IPS-NIHi7 (cell line): ENCODE data around the gene RNGTT.

Experiments used
- DNase-seq: peaks from one replicate; pipeline ENCODE4 v3.0.0; 2012; ENCODE audit warnings: mixed read lengths; ENCODE audit errors: extremely low spot score

RNGTT gene

DNA sequence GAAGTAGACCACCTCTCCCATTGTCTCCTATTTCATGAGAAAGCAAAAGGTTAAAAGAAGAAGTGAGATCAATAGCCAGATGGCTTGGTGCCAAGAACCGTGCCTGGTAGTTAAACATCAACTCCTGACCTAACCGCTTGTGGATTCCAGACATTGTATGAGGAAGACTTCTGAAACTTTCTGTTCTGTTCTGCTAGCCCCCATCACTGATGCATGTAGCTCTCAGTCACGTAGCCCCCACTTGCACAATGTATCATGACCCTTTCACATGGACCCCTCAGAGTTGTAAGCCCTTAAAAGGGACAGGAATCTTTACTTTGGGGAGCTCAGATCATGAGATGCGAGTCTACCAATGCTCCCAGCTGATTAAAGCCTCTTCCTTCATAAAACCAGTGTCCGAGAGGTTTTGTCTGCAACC, 301.2 kb downstream of the RNGTT start:
- DNase-seq, result no peak

DNA sequence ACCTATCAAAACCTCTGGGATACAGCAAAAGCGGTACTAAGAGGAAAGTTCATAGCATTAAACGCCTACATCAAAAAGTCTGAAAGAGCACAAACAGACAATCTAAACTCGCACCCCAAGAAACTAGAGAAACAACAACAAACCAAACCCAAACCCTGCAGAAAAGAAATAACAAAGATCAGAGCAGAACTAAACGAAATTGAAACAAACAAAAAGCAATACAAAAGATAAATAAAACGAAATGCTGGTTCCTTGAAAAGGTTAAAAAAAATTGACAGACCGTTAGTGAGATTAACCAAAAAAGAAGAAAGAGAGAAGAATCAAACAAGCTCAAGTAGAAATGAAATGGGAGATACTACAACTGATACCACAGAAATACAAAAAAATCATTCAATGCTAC, 302.3 kb downstream of the RNGTT start:
- no peak for DNase-seq

DNA sequence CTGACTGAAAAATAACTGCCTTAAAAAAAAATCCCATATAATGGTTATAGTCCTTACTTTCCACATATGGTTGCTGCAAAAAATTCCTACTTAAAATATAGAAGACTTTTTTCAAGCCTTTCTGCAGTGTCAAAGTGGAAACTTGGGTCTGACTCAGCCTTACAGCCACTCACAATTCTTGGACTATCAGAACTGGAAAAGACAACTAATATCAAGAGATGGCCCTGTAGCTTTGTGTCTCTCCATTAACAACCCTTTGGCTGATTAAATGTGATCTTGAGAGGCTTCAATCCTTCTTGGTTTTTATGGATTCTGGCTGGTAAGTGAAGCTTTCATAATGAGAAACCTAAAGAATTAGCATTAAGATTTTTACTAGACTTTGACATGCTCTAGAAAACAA, 307.8 kb downstream of the RNGTT start:
- DNase-seq, result no peak

DNA sequence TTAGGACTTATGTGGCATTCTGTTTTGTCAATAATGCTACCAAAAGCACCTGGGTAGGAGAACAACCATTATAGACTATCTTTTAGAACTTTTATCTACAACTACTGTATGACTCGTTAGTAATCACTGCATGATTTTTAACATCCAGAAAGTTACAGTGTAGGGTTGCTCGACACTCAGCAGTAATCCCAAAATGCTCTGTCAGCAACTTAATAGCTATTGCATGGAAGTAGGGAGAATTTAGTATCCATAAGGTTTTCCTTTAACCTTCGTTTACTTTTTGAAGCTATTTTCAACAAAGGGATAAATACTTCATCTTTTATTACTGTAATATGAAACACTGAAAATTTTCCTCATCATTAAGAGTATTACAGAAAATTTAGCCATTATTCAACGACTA, 309.5 kb downstream of the RNGTT start:
- DNase-seq, result no peak

DNA sequence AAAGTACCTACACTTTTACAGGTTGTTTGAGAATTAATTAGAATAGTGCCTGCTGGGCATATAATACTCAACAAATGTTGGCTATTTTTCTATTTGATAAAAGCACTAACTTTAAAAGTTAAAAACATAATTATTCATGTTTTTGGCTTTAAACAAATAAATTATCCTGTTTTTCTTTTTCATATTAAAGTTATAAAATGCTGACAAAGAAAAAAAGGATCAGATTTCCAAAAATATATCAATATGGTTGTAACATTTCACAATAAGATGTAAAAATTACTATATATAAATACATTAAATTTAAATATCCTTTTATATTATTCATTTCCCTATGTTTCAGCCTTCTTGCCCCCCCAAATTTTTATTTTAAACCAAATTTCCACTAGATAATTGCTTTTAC, 312.0 kb downstream of the RNGTT start:
- DNase-seq, result no peak

DNA sequence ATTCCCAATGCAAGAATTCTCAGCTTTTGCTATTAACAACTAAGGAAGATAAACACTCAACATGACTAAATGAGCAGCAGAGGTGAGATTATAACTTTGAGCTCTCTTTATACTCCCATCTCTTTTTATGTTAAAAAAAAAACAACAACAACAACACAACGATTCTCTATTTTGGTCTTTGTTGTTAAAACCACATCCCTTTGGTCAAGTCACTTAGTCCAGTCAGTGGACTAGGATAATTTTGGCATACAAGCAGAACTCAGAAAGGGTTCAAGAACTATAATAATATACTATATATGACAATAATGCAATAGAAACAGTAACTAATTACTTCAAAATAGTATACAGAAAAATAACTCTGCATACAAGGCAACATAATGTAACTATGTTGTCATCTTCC, 312.4 kb downstream of the RNGTT start:
- no peak for DNase-seq

DNA sequence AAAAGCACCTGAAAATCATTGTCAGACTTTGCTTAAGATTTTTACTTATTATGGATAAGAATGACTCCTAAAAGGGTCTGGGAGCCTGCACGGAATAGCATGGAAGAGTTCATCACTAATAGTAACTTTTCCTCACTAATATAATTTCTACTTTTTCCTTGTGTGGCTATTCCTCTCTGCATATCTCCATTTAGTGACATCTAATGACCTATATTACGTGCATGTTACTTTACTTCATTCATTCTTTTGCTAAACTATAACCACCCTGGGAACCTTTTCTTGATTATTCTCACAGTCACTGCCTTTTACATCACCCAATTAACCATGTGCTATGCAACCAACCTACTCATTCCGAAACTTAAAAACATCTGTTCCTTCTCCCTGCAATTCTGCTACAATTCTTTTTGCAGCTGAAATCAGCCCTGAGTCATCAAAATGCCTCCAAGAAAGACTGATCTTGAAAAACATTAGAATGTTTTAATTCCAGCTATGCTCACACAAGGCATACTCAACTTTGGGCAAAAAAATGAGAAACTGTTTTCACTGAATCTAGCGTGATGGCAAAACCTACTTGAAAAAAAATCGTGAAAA, 313.3 kb downstream of the RNGTT start:
- no peak for DNase-seq

DNA sequence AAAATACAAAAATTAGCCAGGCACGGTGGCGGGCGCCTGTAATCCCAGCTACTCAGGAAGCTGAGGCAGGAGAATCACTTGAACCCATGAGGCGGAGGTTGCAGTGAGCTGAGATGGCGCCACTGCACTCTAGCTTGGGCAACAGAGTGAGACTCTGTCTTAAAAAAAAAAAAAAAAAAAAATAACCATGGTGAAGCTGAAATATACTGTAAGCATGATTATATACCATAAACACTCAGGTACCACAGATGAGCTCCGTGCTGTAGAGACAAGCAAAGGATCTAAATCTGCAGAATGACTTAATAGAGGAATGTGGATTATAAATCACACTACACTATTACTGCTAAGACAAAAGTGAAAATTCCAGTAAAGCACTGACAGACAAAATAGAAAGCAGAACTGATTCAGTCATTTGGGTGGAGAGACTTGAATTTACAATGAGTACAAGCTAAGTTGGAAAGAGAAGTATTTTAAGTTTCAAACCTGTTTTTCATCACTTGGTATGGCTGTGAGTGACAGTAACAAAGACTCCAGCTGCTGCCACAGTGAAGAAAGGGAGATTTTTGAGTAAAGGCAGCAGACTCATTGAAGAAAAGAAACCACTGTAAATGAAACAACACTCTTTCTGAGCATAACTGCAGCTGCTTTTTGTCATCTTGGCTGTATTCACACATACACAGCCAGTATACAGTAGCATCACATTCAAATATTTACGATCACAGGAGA, 322.1 kb downstream of the RNGTT start:
- DNase-seq, result no peak

DNA sequence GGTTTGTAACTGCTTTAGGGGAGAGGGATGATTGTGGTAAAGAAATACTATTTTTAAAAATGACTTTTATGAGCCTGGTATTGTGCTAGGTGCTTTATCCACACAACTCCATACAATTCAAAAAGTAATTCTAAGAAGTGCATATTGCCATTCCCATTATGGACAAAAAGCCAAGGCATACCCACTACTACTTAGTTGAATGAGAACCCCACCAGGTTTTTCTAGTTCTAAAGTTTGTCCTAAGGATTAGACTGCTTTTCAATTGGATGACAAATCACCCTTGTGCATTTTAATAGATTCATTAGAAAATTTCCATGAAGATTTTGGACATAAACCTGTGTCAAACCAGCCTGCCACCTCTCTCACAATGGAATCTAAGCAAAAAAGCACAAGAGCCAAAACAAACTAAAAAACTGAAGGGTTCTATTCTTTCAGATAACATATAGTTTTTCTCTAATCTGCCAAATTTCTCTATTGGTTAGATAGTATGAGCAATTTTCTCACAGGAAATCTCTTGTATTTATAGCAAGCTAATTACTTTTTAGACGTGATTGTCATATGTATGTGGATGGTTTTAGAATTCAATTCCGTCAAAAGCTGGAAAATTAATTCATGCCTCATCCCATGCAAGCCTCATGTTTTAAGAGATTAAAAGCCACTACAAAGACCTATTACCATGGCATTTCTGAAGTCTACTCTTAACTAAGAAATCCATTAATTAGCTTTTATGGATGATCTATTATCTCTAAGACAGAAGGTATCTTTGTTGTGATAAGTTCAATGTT, 325.5 kb downstream of the RNGTT start:
- no peak for DNase-seq

DNA sequence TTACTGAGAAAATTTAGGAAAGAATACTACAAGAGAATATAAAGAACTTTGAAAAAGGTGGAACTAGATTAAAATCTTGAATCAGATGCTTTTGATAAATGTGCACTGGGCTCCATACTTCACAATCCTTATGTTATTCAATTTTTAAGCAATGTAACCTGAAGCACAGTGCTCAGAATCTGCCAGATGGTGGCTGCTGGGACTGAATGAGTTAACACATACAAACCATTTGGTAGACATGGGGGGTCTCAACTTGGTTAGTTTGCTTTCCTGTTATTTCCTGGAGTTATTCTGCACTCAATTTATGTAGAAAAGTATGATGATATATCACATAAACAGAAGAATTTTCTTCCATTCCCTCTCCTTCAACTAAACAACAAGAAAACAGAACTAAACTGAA, 326.5 kb downstream of the RNGTT start:
- no peak for DNase-seq

DNA sequence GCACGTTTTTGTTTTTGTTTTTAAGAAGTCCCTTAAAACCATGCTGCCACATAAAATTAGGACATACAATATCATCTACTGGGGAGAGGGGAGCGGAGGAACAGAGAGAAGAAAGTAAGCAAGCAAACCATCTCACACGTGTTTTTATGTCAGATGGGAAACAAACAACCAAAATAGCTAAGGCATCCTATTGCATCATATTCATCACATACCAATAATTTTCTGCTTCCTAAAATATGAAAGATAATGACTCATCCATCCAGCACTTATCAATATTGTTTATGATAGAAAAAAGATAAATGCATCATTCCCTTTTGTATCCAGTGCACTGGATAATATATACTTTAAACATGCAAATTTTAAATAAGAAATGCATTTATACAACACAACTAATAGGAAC, 329.6 kb downstream of the RNGTT start:
- DNase-seq, result no peak

DNA sequence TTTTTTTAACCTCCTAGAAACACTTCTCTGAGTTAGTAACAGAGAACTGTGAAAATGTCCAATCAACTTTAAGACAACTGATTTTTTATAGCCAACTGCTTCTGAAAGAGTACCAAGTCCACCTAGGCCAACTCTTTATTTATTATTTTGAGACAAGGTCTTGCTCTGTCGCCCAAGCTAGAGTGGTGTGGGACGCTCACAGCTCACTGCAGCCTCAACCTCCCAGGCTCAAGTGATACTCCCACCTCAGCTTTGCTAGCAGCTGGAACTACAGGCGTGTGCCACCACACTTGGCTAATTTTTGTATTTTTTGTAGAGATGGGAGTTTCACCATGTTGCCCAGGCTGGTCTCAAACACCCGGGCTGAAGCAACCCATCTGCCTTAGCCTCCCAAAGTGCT, 331.6 kb downstream of the RNGTT start:
- DNase-seq, result no peak

DNA sequence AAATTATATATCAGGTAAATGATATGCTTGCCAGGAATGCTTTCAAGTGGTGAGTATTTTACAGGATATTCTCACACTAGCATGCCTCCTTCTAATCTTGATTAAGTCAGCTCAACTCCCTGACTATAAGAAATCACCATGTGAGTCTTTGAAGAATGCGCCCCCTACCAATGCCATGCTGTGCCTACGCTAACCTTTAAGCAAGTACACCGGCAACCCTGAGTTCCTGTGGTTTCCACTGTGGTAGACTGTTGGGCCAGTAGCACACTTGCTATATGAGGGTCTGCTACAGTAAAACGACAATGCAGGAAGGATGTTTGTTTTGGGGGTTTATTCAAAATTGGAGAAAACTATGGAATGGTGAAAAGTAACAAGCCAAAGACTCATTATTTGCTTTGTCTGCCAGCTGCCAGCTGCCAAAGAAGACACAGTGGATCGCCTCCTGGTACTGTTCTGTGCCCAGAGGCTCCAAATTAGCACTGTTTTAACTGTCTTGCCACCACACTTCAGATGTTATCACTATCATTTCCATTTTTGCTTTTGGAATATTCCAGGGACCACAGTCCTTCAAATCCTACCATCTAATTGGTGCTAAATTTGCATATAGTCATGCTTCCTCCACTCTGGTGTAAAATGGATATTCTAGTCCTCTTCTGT, 333.5 kb downstream of the RNGTT start:
- peak; percentile 56 for DNase-seq

DNA sequence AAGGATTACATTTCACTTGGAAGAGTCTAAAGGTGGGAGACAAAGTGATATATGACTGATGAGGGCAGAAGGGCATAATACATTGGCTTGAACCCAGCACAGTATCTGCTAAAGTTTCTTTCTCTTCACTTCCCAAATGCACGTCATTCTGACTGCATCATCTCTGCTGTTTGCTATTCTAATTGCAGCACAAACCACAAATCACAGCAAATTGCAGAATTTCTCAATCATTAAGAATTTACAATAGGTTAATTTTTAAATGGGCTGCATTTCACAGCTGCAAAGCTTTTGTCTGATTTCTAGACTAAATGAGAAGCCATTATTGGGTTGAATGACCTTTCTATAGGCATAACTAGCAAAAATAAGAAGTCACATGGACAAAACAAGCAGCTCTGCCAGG, 337.0 kb downstream of the RNGTT start:
- no peak for DNase-seq

DNA sequence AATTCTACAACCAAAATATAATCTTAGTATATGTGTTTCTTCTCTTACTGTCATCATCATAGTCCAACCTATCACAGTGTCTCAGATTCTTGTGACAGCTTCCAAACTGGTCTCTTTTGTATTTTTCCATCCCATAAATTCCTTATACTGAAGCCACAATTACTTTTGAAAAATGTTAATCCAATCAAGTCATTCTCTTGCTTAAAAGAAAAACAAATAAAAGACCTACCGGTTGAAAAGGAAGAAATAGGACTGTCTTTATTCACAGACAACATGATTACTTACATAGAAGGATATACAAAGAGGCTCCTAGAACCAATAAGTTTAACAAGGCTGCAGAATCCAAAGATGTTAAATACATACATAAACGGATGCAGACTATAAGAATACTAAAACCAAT, 339.9 kb downstream of the RNGTT start:
- DNase-seq, result no peak

DNA sequence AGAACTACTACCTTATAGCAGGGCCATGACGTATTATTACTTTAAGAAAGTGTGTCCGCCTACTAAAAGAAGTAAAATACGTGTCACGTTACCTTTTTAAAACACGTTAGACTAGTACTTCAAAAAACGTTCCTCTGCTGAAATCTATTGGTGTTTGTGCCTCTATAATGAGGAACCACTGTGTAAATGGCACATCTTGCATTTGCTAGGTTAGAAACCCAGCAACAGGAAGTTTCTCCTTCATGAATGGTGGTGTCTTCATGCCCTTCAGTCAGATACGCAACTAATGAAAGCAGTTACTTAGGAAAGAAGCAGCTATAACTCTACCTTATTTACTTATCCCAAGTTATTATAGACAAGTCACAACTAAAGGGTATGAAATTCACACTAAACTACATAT, 343.5 kb downstream of the RNGTT start:
- no peak for DNase-seq

DNA sequence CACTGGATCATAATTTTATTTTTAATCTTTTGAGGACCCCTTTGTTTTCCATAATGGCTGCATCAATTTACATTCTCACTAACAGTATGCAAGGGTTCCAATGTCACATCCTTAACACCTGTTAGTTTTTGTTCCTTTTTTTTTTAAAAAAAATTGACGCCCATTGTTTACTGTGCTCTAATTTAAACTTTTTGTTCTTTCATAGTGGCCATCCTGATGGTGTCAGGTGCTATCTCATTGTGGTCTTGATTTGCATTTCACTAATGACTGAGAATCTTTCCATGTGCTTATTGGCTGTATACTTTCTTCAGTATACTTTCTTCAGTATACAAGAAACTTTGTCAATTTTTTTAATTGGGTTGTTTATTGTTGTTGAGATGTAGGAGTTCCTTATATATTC, 347.0 kb downstream of the RNGTT start:
- no peak for DNase-seq

DNA sequence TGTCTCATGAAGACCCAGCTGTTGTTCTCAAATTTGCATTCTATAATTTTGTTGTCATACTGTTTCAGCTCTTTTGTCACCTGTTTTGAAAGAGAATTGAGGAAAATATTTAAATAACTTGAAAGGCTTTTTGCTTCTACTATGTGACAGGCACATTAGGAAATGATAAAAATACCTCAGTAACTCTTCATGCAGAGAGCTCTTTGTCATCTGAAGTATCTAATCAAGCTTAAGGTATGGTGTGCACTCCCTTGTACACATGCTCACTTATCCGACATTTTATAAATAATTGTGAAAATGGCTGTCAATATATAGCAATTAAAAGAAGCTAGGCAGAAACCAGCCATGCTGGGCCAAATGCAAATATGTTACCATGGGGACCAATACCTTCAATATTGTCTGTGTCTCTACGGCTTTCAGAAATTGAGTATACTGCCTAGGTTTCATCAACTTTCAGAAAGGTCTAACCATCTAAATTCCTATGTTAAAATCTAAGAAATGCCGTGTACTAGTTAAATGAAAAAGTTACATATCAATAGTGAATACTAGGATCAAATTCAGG, 349.0 kb downstream of the RNGTT start:
- DNase-seq, result no peak

DNA sequence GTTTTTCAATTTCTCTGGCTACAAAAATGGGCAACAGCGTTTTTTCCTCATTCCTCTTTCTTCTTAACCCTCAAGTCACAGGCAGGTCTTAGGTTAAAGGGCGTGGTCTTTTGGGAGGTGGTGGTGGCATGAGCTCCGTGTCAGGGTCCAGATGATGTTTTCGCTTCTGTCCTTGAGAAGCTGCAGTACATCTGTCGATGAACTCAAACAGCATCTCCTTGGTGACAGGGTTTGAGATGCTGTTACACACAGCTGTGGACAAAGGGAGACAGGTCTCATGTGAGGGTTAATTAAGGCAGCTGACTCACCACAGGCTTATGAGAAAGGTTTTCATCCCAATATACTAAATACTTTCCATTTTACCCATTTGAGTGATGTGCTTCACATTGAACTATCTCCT, 350.8 kb downstream of the RNGTT start:
- DNase-seq, result no peak

DNA sequence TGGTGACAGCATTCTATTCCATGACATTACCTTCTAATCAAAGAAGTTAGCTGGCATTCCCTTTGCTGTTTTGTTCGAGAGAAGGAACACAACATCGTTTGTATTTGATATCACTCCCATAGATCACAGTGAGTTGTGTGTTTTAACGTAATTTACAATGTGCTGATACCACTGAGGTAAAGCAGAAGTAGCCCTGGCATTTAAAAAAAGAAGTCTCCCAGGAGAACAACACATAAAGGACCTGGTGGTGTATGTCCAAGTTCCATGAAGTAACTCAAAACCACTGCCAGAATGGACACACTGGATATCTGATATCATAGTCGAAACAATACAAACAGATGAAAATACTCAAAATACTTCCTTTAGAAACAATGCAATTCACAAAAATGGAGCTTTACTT, 351.7 kb downstream of the RNGTT start:
- DNase-seq, result no peak

DNA sequence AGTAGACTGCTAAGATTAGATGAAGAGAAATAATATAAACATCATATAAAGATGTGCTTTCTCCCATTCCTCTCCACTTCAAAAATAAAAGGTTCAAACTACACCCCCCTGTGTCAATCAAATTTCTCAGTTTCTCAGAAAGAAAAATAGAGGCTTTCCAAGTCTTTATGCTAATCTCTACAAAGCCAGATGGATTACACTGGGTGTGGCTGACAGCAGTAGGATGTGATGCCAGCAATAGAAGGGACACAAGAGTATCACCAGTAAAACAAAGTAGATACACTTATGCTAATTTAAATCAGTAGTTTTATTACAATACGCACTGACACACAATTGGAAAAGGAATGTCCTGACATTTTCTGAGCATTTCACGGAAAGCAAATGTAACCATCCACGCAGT, 353.4 kb downstream of the RNGTT start:
- DNase-seq, result no peak

DNA sequence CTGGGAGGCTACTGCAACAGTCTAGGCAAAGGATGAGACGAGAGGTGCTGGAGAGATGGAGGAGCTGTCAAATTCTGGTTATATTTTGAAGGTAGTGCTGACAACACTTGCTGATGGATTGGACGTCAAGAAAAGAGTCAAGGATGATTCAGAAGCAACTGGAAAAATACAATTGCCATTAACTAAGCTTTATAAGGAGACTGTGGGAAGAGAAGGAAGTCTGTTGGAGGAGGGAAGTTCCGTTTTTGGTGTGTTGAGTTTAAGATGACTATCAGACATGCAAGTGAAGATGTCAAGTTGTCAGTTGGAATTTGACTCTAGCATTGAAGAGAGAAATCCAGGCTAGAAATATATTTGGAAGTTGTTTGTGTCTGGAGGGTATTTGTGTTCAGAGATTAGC, 358.1 kb downstream of the RNGTT start:
- no peak for DNase-seq
